Parathyroid adenoma (tissue), 2 donors: ENCODE results near the gene ATG2A.

Experiments used
- H2AFZ ChIP-seq: fragments of 300-600 bp; sonication (generic); one replicate; pipeline ENCODE4 v1.7.0; 2017; ENCODE audit warnings: antibody characterized with exemption, mild to moderate bottlenecking
- H3K27ac ChIP-seq: fragments of 300-600 bp; sonication (generic); one replicate; pipeline ENCODE4 v1.7.0; 2017
- H3K27me3 ChIP-seq: fragments of 300-600 bp; sonication (generic); one replicate; pipeline ENCODE4 v1.7.0; 2017; ENCODE audit warnings: low read length; ENCODE audit not compliant: control insufficient read depth, insufficient read depth
- H3K36me3 ChIP-seq: fragments of 300-600 bp; sonication (generic); one replicate; pipeline ENCODE4 v1.7.0; 2017; ENCODE audit warnings: low read length; ENCODE audit not compliant: control insufficient read depth, insufficient read depth
- H3K4me1 ChIP-seq: fragments of 300-600 bp; sonication (generic); one replicate; pipeline ENCODE4 v1.7.0; 2017; ENCODE audit warnings: control low read depth
- H3K4me2 ChIP-seq: fragments of 300-600 bp; sonication (generic); one replicate; pipeline ENCODE4 v1.7.0; 2017; ENCODE audit warnings: low read length
- H3K4me3 ChIP-seq: fragments of 300-600 bp; sonication (generic); one replicate; pipeline ENCODE4 v1.7.0; 2017; ENCODE audit warnings: low read depth, low read length
- H3K79me2 ChIP-seq: fragments of 300-600 bp; sonication (generic); one replicate; pipeline ENCODE4 v1.7.0; 2017; ENCODE audit warnings: control low read depth
- H3K9ac ChIP-seq: fragments of 300-600 bp; sonication (generic); one replicate; pipeline ENCODE4 v1.7.0; 2017; ENCODE audit warnings: mild to moderate bottlenecking
- H3K9me3 ChIP-seq: fragments of 300-600 bp; sonication (generic); one replicate; pipeline ENCODE4 v1.7.0; 2017; ENCODE audit warnings: low read length; ENCODE audit not compliant: control insufficient read depth
- CTCF ChIP-seq: fragments of 300-600 bp; sonication (generic); IDR thresholded peaks from one replicate; pipeline ENCODE4 v1.7.0; 2017; ENCODE audit warnings: antibody characterized with exemption, mild to moderate bottlenecking
- donor health status: primary hyperparathyroidism.

ATG2A gene

GRCh38 chr11:64870893-64871466 is 46.0 kb downstream of the ATG2A start:
- H3K4me1 ChIP-seq = peaks cover 13% of the 10 kb centered on the region
- H3K4me3 ChIP-seq = no peak overlapping the region
- no peaks in the 10 kb centered on the region for H3K27me3 ChIP-seq
- no peak for TF ChIP-seq CTCF
- H3K4me2 ChIP-seq = no peak overlapping the region
- no peak overlapping the region for H2AFZ ChIP-seq
- no peak overlapping the region for H3K27ac ChIP-seq
- H3K36me3 ChIP-seq = no peaks in the 10 kb centered on the region
- no peaks in the 10 kb centered on the region for H3K9me3 ChIP-seq
- no peak overlapping the region for H3K9ac ChIP-seq
- peaks cover 15% of the 10 kb centered on the region for H3K79me2 ChIP-seq

DNA sequence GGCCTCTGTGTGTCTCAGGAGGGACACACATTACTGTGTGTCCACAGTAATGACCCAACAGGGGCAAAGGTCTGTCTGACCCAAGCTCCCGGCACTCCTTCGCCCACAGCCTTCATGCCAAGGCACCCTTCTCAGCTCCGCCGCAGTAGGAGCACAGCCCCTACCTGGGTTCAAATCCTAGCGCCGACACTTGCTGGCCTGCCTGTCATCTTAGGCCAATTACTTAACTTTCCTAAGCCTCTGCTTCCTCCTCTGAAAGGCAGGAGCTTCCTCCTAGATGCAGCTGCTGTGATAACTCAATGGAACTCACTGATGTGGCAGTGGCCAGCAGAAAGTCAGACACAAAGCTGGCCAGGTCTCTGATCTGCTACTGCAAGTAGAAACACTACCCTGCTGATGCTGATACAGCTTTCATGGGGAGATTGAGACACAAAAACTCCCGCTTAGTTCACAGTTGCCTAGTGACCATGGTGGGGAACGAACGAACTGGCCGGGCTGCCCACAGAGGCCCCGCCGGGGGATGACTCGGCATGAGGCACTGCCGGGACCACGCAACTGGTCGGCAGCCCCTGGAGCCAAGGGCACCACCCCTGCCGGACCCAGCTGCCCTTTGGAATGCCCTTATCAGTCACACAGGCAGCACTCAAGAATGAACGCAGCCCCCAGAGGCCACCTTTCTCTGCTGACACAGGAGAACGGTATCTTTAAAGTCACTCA is 46.7 kb downstream of the ATG2A start:
- Histone ChIP-seq H3K4me3 (no peak overlapping the region), H3K9me3 (no peaks in the 10 kb centered on the region), H3K4me1 (peaks cover 10% of the 10 kb centered on the region), H3K9ac (no peak overlapping the region), H2AFZ (no peak overlapping the region), H3K4me2 (no peak overlapping the region), H3K36me3 (no peaks in the 10 kb centered on the region), H3K27ac (peak overlapping the region; percentile 19), H3K79me2 (peaks cover 15% of the 10 kb centered on the region), H3K27me3 (no peaks in the 10 kb centered on the region)
- TF ChIP-seq CTCF = no peak

GRCh38 chr11:64869571-64870175 is 47.3 kb downstream of the ATG2A start:
- H3K4me2 ChIP-seq = no peak overlapping the region
- H3K4me1 ChIP-seq = peaks cover 11% of the 10 kb centered on the region
- H3K36me3 ChIP-seq = no peaks in the 10 kb centered on the region
- TF ChIP-seq CTCF = no peak
- H3K27me3 ChIP-seq = no peaks in the 10 kb centered on the region
- H3K27ac ChIP-seq = peak overlapping the region; percentile 19
- H3K4me3 ChIP-seq = no peak overlapping the region
- H3K9ac ChIP-seq = no peak overlapping the region
- no peak overlapping the region for H2AFZ ChIP-seq
- H3K9me3 ChIP-seq = no peaks in the 10 kb centered on the region
- peaks cover 9% of the 10 kb centered on the region for H3K79me2 ChIP-seq

DNA sequence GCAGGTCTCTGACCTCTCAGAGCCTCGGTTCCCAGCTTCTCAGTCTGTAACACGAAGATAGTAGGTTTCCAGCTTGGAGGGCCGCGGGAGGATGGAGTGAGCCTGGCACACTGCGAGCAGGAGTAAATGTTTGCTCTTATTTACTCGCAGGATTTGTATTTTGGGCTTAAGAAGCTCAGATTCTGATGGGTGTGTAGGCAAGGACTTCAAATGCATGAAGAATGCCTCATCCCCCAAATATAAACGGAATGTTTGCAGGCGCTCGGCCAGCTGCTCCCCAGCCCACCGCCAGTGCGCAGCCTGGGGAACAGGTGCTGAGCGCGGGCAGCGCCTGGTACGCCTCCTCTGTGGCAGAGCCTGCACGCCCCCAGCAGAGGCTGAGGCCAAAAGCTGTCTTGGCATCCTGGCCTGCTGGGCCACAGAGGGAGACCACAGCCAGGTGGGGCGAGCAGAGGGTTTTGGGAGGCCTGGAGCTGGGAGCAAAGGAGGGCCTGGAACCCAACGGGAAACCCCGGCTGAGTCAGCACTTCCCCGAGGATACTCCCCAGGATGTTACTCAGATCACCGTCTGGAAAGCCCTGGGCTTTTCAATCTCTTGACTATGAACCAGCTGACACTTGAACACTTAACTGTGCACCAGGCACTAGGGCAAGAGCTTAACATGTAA is 48.0 kb downstream of the ATG2A start:
- no peaks in the 10 kb centered on the region for H3K36me3 ChIP-seq
- peaks cover 9% of the 10 kb centered on the region for H3K79me2 ChIP-seq
- no peak overlapping the region for H3K27ac ChIP-seq
- no peaks in the 10 kb centered on the region for H3K9me3 ChIP-seq
- H2AFZ ChIP-seq = no peak overlapping the region
- no peaks in the 10 kb centered on the region for H3K27me3 ChIP-seq
- no peak overlapping the region for H3K9ac ChIP-seq
- TF ChIP-seq CTCF = no peak
- no peak overlapping the region for H3K4me3 ChIP-seq
- no peak overlapping the region for H3K4me2 ChIP-seq
- peaks cover 14% of the 10 kb centered on the region for H3K4me1 ChIP-seq
